H9 (cell line): ENCODE measurements around the gene RIOK1. TPM values are rescaled to one million over a fixed set of nuclear protein-coding genes. Genes with fewer than 3 reads are reported as not detected.

Source experiments
- DNase-seq: peaks from one replicate; pipeline ENCODE4 v3.0.0-alpha.2; 2017
- H2AFZ ChIP-seq: one replicate; pipeline ENCODE4 v1.6.1; 2013; ENCODE audit warnings: mild to moderate bottlenecking, low read length, control low read depth, moderate library complexity
- H2AK5ac ChIP-seq: 2 replicates; pipeline ENCODE4 v1.6.1; 2013; ENCODE audit warnings: low read length, control low read depth, mixed read lengths; ENCODE audit not compliant: insufficient read length
- H2BK120ac ChIP-seq: one replicate; pipeline ENCODE4 v1.6.1; 2013; ENCODE audit warnings: low read depth, mild to moderate bottlenecking, low read length, control low read depth, inconsistent platforms; ENCODE audit not compliant: poor library complexity, severe bottlenecking
- H2BK12ac ChIP-seq: 2 replicates; pipeline ENCODE4 v1.6.1; 2013; ENCODE audit warnings: low read length, control low read depth, mixed read lengths, low read depth; ENCODE audit not compliant: insufficient read length
- H2BK15ac ChIP-seq: 2 replicates; pipeline ENCODE4 v1.6.1; 2013; ENCODE audit warnings: low read depth, low read length, control low read depth
- H2BK20ac ChIP-seq: one replicate; pipeline ENCODE4 v1.6.1; 2013; ENCODE audit warnings: low read depth, mild to moderate bottlenecking, low read length, control low read depth, inconsistent platforms; ENCODE audit not compliant: poor library complexity, severe bottlenecking
- H2BK5ac ChIP-seq: 2 replicates; pipeline ENCODE4 v1.6.1; 2013; ENCODE audit warnings: low read length, control low read depth, mixed read lengths; ENCODE audit not compliant: insufficient read length
- H3K14ac ChIP-seq: 2 replicates; pipeline ENCODE4 v1.6.1; 2013; ENCODE audit warnings: low read length, control low read depth; ENCODE audit not compliant: insufficient read depth
- H3K18ac ChIP-seq: 2 replicates; pipeline ENCODE4 v1.6.1; 2013; ENCODE audit warnings: low read depth, mild to moderate bottlenecking, mixed read lengths, low read length, control low read depth; ENCODE audit not compliant: insufficient read length
- H3K23ac ChIP-seq: 2 replicates; pipeline ENCODE4 v1.6.1; 2013; ENCODE audit warnings: low read length, control low read depth, mixed read lengths, low read depth; ENCODE audit not compliant: insufficient read length
- H3K23me2 ChIP-seq: 2 replicates; pipeline ENCODE4 v1.6.1; 2013; ENCODE audit warnings: low read depth, mild to moderate bottlenecking, mixed read lengths, low read length, control low read depth; ENCODE audit not compliant: insufficient read length, poor library complexity, severe bottlenecking
- H3K27ac ChIP-seq: 2 replicates; pipeline ENCODE4 v1.5.1; 2013; ENCODE audit warnings: low read length, control low read depth, mixed read lengths, low read depth; ENCODE audit not compliant: insufficient read length
- H3K27me3 ChIP-seq: 2 replicates; pipeline ENCODE4 v1.6.1; 2013; ENCODE audit warnings: low read length, control low read depth, inconsistent platforms; ENCODE audit not compliant: insufficient read depth
- H3K4ac ChIP-seq: 2 replicates; pipeline ENCODE4 v1.6.1; 2013; ENCODE audit warnings: low read depth, mild to moderate bottlenecking, control low read depth, inconsistent platforms, low read length, moderate library complexity
- H3K4me1 ChIP-seq: 2 replicates; pipeline ENCODE4 v1.6.1; 2013; ENCODE audit warnings: low read length, control low read depth, inconsistent platforms; ENCODE audit not compliant: insufficient read depth
- H3K4me2 ChIP-seq: 2 replicates; pipeline ENCODE4 v1.6.1; 2013; ENCODE audit warnings: low read length, control low read depth, mixed read lengths; ENCODE audit not compliant: insufficient read length, insufficient read depth
- H3K56ac ChIP-seq: 2 replicates; pipeline ENCODE4 v1.6.1; 2013; ENCODE audit warnings: low read depth, mild to moderate bottlenecking, mixed read lengths, low read length, control low read depth; ENCODE audit not compliant: insufficient read length
- H3K79me1 ChIP-seq: 2 replicates; pipeline ENCODE4 v1.6.1; 2013; ENCODE audit warnings: low read depth, mild to moderate bottlenecking, moderate library complexity, low read length, control low read depth, inconsistent platforms; ENCODE audit not compliant: insufficient read depth, poor library complexity, severe bottlenecking
- H3K79me2 ChIP-seq: 2 replicates; pipeline ENCODE4 v1.6.1; 2013; ENCODE audit warnings: low read length, control low read depth, inconsistent platforms; ENCODE audit not compliant: insufficient read depth
- H3K9ac ChIP-seq: 2 replicates; pipeline ENCODE4 v1.6.1; 2013; ENCODE audit warnings: low read length, control low read depth, mixed read lengths; ENCODE audit not compliant: insufficient read length; ENCODE audit errors: extremely low read depth
- H3K9me3 ChIP-seq: one replicate; pipeline ENCODE4 v1.6.1; 2013; ENCODE audit warnings: low read depth, low read length, inconsistent platforms; ENCODE audit not compliant: control insufficient read depth
- H3T11ph ChIP-seq: one replicate; pipeline ENCODE4 v1.6.1; 2013; ENCODE audit warnings: mild to moderate bottlenecking, low read length, control low read depth, inconsistent platforms
- H4K20me1 ChIP-seq: one replicate; pipeline ENCODE4 v1.6.1; 2013; ENCODE audit not compliant: control insufficient read depth, insufficient read length, insufficient read depth
- H4K5ac ChIP-seq: 2 replicates; pipeline ENCODE4 v1.6.1; 2013; ENCODE audit warnings: low read depth, mild to moderate bottlenecking, mixed read lengths, low read length, control low read depth; ENCODE audit not compliant: insufficient read length
- H4K8ac ChIP-seq: replicated peaks from 2 replicates; pipeline ENCODE4 v1.6.1; 2013; ENCODE audit warnings: low read length, control low read depth, mixed read lengths, low read depth; ENCODE audit not compliant: insufficient read length
- H4K91ac ChIP-seq: 2 replicates; pipeline ENCODE4 v1.6.1; 2013; ENCODE audit warnings: low read depth, mild to moderate bottlenecking, moderate library complexity, mixed read lengths, low read length, control low read depth; ENCODE audit not compliant: insufficient read length
- H3K27ac Mint-ChIP-seq, 3 experiments: 2 replicates in 2 of 3; 3 replicates in 1 of 3; pipeline ENCODE4 v1.8.0; 2020 to 2021; ENCODE audit warnings: mixed read lengths in 3 of 3, mild to moderate bottlenecking in 1 of 3, moderate library complexity in 1 of 3
- H3K27me3 Mint-ChIP-seq: 2 replicates; pipeline ENCODE4 v1.8.0; 2021; ENCODE audit warnings: low read depth, mild to moderate bottlenecking, moderate library complexity, mixed read lengths
- H3K36me3 Mint-ChIP-seq, 3 experiments: 2 replicates in 2 of 3; 3 replicates in 1 of 3; pipeline ENCODE4 v1.8.0; 2020 to 2021; ENCODE audit warnings: low read depth in 3 of 3, mixed read lengths in 3 of 3; ENCODE audit not compliant: insufficient read depth in 1 of 3
- H3K4me1 Mint-ChIP-seq, 2 experiments: 2 replicates each; pipeline ENCODE4 v1.8.0; 2020; ENCODE audit warnings: mixed read lengths in 2 of 2
- H3K4me3 Mint-ChIP-seq, 2 experiments: 2 replicates in 1 of 2; 3 replicates in 1 of 2; pipeline ENCODE4 v1.8.0; 2020 to 2021; ENCODE audit warnings: mild to moderate bottlenecking in 2 of 2, mixed read lengths in 2 of 2, moderate library complexity in 1 of 2
- H3K9me3 Mint-ChIP-seq, 2 experiments: 2 replicates in 1 of 2; 3 replicates in 1 of 2; pipeline ENCODE4 v1.8.0; 2020; ENCODE audit warnings: mild to moderate bottlenecking in 2 of 2, mixed read lengths in 2 of 2, moderate library complexity in 1 of 2
- CTCF ChIP-seq: fragments of 200-600 bp; sonication (generic); conservative IDR thresholded peaks from 3 replicates; pipeline ENCODE4 v1.8.0; 2021; ENCODE audit warnings: antibody characterized with exemption, mild to moderate bottlenecking
- WGBS: extraction: QIAGEN DNeasy Blood & Tissue Kit; methylation state at CpG from one replicate; pipeline ENCODE4 v1.1.7; 2013; ENCODE audit warnings: missing lambda C conversion rate, low lambda C conversion rate, mixed read lengths; ENCODE audit not compliant: insufficient read length; ENCODE audit errors: extremely low coverage; 5-methylcytosine and 5-hydroxymethylcytosine counted together
- total RNA-seq: library from RNA; stranded (reverse); gene quantifications from 2 replicates; pipeline ENCODE4 v1.2.1, GENCODE V29; 2021

The RIOK1 gene
- total RNA-seq, 1 experiment from 2014 or later: 40.0 TPM

GRCh38 chr6:7433121-7433617 lies 43.6 kb downstream of the RIOK1 start:
- no peak overlapping the region for H3K4ac ChIP-seq
- H3K4me2 ChIP-seq: no peak overlapping the region
- no peak overlapping the region for H3K23ac ChIP-seq
- H3K56ac ChIP-seq: no peak overlapping the region
- no peaks in the 10 kb centered on the region for H3K79me1 ChIP-seq
- H3K27ac ChIP-seq: no peak overlapping the region
- H3K27ac Mint-ChIP-seq: no peak overlapping the region
- no peak overlapping the region for H2AFZ ChIP-seq
- no peaks in the 10 kb centered on the region for H3K4me1 ChIP-seq
- H3K9me3 Mint-ChIP-seq: no peaks in the 10 kb centered on the region
- no peak overlapping the region for H3K14ac ChIP-seq
- H3T11ph ChIP-seq: no peak overlapping the region
- peaks cover 10 to 20% of the 10 kb centered on the region in 2 experiments for H3K4me1 Mint-ChIP-seq
- no peak overlapping the region for H2AK5ac ChIP-seq
- H3K18ac ChIP-seq: no peak overlapping the region
- H2BK15ac ChIP-seq: no peak overlapping the region
- no peak overlapping the region for H2BK20ac ChIP-seq
- H2BK5ac ChIP-seq: no peak overlapping the region
- H3K79me2 ChIP-seq: no peaks in the 10 kb centered on the region
- no peaks in the 10 kb centered on the region for H3K23me2 ChIP-seq
- H3K27me3 Mint-ChIP-seq: no peaks in the 10 kb centered on the region
- H4K5ac ChIP-seq: no peak overlapping the region
- no peak overlapping the region for H3K9ac ChIP-seq
- no CpG with 5 or more reads among the region's 5 CpGs for WGBS
- no peaks in the 10 kb centered on the region for H3K27me3 ChIP-seq
- H3K36me3 Mint-ChIP-seq: no peaks in the 10 kb centered on the region
- no peaks in the 10 kb centered on the region for H4K20me1 ChIP-seq
- TF ChIP-seq CTCF: no peak
- H3K9me3 ChIP-seq: no peaks in the 10 kb centered on the region
- no peak for DNase-seq
- H3K4me3 Mint-ChIP-seq: no peak overlapping the region
- no peak overlapping the region for H2BK12ac ChIP-seq
- H4K91ac ChIP-seq: no peak overlapping the region
- H4K8ac ChIP-seq: no peak overlapping the region
- H2BK120ac ChIP-seq: no peak overlapping the region
